Bone marrow (tissue), 2 donors: ENCODE data around the gene RPL10A.
A peak's percentile ranks its signal among the peaks of the same experiment; 100 is the strongest.

Source experiments
- DNase-seq, 2 donors: peaks; one replicate each; lab custom pipeline; 2025; lab: John Stamatoyannopoulos, UW

Gene RPL10A

DNA sequence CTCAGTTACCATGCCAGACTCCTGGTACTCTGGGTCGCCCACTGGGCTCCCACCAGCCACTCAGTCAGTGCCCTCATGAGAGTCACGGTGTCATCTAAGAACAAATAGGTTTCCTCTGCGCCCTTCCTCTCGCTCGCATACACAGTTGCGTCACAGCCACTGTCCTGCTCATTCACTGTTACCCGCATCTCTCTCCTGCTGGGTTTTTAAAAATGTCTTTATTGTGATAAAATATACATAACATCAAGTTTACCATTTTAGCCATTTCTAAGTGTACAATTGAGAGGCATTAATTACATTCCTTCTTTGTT is 24.7 kb downstream of the RPL10A start:
- DNase-seq: no peak

DNA sequence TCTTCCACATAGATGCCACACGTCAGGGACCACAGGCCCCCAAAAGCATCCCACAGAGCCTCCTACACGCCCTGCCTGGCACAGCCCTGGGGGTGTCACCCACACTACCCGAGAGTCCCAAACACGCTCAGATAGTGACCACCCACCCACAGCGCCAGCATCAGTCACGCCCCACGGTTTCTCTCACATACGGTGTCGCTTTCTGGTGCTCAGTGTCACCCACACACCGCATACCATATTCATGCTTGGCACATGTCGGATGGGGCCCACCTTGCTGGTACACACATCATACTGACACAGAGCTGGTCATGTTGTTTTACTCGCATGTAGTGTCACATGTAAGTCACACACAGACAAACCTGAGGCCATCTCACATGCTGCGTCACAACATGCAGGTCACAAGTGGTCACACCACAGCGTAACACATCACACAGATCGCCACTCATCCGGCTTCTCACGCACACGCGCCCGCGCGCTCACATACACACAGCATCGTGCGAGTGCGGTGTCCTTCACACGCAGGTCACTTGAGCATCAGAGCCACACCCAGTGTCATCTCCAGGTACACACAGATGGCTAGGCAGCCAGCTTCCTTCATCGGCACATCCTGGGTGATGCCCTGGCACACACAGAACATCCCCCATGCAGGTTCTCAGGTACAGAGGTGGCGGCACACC is 25.2 kb downstream of the RPL10A start:
- no peak for DNase-seq

DNA sequence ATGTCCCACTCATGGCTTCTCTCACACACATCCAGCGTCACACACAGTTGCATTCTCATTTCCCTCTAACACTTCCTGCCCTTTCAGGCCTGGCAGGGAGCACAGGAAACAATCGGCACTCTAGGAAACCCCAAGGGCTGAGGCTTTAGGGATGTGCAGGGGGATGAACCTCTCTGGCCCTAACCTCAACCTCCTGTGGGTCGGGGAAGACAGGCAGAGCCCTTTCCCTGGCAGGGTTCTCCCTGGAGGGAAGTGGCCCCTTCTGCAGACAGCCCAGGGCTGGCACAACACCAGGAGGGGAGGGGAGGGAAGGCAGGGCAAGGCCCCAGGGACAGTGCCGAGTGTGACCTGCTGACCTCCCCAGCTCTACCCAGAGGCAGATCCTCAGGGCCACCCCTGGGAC is 26.0 kb downstream of the RPL10A start:
- peak; percentile 25 to 44 for DNase-seq

DNA sequence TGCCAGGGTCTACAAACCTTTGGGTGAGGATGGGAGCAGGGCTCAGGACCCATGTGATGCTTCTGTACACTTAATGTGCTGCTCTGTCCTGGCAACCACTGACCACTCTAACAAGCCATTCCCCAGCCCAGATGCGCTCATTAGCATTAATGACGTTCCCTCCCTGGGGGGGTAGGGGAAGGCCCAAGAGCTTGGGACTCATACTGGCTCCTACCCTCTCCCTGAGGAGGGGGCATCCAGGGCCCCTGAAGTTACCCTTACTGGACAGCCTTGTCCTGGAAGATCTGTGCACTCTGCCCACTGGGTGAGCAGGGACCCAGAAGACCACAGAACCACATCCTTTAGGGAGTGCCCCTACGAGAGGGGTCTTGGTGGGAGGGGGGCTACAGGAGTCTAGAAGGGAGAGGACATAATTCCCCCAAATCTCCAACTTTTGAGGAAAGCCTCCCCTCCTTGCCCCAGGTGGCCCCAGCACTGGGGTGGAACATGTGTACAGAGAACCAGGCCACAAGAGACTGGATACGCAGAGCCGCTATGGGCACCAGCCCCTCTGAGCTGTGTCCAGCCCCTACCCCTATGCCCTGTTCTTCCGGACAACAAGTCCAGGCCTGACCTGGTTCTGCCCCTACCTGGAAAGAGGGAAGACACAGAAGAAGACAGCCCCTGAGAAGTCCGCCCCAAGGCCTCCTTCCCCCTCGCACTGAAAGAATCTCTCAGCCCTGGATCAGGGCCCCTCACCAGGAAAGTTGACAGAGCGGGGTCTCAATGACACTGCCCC is 27.2 kb downstream of the RPL10A start:
- no peak for DNase-seq

DNA sequence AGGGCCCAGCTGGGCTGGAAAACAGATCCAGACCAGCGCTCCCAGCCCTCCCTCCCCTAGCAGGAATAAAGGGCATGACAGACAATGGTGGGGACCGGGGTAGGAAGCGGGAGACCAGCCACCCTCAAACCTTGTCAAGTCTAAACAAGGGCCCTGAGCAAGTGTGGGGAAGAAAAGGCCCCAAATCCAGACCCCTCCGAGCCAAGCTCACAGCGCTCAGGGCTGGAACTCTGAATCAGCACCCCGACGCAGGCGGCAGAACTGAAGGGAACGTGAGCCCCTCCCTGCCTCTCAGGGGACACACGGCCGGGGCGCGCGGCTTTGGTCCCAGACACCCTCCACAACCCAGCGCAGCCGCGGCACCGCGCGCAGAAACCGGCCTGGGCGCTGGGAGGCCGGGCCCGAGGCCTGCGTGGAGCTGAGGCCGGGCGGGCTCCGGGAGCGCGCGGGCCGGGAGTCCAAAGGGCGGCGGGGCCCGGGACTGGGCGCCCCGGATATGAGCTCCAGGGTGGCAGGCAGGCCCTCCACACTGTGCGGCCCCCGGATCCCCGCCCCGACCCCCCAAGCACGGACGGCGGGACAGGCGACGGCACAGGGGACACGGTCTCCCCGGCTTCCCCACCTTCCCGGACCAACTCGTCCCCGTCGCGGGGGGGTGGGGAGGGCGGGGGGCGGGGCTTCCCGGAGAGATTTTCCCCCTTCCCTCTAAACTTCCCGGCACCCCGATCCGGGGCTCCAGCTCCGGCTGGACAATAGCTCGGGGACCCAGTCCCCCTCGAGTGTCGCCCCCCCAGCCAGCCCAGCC is 28.0 kb downstream of the RPL10A start:
- no peak for DNase-seq

DNA sequence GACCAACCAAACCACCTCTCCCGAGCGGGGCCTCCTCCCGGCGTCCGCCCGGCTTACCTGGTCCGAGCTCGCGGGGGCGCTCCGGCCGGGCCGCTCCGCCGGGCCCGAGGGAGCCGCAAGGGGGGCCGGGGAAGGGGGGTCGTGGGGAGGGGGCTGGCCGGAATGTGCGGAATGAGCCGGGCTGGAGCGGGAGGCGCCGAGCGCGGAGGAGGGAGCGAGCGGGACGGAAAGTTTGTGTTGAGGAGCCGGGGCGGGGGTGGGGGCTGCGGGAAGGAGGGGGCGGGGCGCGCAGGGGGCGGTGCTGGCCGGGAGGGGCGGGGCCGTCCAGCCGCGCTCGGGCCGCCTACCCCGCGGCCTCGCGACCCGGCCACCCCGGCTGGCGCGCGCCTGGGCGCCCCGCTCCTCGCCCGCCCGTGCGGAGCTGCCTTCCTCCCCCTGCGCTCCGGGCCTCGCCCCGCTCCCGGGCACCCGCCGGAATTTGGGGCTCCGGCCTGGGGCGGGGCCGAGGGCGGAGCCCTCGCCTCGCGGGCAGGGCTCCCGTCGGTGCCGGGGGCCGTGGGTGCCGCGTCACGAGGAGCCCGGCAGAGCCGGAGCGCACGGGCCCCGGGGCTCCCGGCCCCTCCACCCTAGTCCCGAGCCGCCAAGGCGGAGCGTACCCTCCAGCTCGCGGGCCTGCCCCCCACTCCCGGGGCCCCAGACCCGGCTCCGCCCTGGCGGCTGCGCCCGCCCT is 28.8 kb downstream of the RPL10A start, which contains the start of gene TEAD3:
TSS of gene TEAD3 (minus strand) at position 239 of the 730 bp plus-strand sequence.
- no peak for DNase-seq

DNA sequence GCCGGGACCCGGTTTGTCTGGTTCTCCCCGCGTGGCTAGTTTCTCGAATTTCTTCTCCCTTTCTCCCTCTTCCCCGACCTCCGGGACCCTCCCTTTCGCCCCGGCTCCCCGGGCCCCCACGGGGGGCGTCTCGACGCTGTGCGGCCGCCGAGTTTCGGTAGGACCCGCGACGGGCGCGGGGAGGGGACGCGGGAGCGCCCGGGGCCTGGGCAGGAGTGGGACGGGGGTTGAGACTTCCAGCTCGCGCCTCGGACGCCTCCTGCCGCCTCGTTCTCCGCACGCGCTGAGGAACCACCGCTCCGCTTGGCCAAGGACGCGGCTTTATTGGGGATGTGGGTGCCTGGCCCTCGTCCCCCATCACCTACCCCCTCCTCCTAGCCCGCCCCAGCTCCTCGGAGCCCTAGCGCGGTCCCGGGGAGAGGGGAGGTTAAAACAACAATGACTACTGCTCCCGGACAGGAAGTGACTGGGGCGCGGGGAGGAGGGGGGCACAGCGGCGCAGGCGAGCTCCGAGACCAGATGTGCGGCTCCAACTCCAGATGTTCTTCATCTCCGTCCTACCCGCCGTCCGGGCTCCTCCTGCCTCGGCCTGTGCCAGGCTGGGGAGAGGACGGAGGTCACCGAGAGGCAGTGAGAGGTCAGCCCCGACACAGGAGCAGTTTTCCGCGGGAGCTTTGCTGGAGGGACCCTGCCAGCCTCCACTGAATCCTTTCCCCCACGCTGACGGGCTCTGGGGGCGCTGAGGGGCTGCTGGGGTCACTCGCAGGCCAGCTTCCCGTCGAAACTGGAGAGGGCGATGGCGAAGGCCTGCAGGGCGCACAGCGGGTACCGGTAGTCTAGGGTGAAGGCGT is 29.6 kb downstream of the RPL10A start:
- DNase-seq: no peak

DNA sequence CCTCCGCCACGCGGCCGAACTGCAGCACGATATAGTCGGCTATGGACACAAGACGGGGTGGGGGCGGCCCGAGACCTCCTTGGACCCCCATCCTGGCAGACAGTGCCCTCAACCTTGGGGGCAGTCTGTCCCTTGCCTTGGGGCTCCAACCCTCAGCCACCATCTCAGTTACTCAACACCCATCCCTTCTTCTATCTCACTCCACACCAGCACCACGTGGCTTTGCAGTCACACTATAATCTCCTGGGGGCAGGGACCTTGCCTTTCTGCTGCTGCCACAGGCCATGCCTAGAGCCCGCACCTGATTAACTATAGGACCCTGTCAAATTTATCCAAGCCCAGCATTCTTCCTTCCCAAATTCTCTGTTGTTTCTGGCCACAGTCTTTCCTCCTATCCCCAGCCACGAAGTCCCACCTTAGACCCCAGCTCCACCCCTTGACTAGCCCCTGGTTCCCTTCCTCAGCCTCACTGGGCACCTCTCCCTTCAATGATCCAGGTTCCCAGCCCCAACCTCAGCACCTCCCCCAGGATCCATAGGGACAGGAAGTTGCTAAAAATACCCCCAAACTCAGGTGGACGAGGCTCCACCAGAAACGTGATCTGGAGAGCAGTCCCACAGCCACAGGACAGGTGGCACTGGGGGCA is 30.3 kb downstream of the RPL10A start:
- DNase-seq: no peak

DNA sequence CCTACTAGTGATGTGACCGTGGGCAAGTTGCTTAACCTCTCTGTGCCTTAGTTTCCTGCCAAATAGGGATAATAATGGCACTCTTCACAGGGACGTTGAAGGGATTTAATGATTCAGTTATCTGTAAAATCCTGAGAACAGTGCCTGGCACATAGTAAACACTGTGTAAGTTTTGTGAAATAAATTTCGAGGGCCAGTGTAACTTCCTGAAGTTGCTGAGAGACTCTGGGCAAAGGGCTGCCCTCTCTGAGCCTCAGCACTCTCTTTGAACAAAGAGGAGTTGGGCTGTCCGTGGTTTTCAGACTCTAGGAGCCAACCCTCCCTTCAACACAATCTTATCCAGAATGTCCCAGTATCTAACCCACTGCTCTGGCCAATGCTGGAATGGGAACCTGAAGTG is 31.2 kb downstream of the RPL10A start:
- DNase-seq: no peak

DNA sequence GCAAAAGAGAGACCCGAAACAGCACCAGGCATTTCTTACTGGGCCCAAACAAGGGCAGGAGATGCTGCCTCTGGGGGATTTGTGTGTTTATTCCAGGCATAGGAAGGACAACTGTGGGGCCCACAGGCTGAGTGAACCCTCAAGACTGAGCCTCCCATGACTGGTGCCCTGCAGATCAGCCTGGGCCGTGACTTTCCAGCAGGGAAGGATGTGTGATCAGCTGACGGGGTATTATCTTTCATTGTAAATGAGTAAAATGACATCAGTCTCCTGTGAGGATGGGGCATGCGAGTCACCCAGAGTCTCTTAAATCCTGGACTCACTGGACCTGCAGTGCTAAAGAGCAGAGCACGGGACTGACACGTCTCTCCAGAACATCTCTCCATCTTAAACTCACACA is 32.6 kb downstream of the RPL10A start:
- DNase-seq: no peak

DNA sequence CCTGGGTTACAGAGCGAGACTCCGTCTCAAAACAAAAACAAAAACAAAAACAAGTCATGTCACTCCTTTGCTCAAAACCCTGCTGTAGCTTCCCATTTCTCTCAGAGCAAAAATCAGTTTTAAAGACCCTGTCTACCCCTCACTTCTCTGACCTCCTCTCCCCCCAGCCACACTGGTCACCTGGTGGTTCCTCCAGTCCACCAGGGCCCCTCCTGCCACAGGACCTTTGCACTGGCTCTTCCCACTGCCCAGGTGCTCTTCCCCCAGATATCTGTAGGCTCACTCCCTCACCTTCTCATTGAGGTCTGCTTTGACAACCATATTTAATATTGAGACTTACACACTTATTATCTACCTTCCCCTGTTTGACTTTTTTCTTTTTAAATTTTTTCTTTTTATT is 33.6 kb downstream of the RPL10A start:
- no peak for DNase-seq

DNA sequence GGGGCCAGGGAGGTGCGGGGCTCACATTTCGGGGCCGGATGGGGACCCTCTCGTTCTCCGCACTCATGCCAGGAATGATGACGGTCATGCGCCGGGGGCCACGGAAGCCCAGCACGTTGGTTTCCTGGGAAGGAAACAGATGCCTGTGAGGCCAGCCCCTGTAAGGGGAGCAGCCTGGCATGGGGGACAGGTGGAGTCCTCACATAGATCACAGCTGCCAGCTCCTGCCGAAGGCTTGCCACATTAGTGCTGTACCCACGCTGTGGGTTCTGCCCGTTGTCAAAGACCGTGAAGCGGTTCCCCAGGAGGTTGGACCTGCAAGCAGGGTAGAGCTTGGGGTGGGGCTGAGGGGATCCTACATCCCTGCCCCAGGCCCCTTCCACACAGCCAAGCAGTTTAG is 35.3 kb downstream of the RPL10A start:
- DNase-seq: no peak

DNA sequence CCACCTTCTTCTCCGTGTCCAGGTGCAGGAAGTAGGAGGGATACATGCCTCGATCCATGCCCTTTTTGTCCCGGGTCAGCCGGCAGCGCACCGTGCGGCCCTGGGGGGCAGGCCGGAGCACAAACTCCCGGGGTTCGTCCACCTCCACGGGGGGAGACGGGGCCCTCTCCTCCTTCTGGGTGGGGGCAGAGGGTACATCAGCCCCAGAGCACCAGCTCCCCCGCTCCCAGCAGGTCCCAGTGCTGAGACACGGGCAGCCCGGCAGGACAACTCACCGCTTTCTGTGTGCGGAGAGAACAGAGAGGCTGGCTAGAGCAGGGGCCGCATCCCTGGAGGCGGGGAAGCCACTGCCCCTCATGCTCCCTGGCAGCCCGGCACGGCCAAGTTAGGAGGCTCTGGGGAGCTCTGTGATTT is 37.8 kb downstream of the RPL10A start:
- DNase-seq: no peak

DNA sequence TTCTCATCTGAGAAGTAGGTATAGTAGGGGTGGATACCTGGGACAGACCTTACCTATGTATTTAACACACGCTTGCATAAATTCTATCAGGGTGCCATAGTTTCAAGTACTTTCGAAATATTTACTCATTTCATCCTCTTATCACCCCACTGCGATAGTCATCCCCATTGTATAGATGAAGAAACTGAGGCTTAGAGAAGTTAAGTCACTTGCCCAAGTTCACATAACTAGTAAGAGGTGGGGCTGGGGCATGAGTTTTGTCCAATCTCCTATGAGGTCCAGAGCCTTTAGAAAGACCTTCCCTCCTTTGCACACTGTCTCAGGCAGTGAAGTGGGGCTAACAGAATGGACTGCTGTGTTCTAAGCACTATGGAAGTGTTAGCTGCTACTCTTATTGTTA is 38.3 kb downstream of the RPL10A start:
- no peak for DNase-seq

DNA sequence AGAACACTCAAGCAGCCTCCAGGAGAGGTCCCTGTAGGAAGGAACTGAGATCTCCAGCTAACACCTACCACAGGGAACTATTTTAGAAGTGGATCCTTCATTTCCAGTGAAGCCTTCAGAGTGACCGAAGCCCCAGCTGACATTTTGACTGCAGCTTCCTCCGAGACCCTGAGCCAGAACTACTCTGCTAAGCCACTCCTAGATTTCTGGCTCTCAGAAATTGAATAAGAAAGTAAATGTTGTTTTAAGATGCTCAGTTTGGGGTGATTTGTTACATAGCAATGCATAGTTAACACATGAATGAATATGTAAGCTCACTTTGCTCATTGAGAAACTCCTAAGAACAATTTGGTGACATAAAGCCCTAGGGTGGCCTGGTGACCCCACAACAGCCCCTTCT is 39.0 kb downstream of the RPL10A start:
- DNase-seq: no peak

DNA sequence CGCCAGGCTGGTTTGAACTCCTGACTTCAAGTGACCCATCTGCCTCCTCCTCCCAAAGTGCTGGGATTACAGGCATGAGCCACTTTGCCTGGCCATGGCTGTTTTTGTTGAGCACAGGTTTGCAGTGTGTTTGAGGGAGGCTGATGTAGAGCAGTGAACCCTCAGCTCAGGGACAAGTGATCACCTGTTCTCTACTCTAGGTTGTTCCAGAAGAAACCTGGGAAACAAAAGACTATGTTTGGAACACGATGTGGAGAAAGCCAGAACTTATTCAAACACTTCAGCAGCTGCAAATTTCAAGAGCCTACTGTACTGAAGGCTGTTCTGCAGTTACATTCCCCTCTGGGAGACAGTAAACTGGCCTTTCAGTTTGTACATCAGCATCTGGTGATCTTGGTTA is 39.8 kb downstream of the RPL10A start:
- DNase-seq: no peak

DNA sequence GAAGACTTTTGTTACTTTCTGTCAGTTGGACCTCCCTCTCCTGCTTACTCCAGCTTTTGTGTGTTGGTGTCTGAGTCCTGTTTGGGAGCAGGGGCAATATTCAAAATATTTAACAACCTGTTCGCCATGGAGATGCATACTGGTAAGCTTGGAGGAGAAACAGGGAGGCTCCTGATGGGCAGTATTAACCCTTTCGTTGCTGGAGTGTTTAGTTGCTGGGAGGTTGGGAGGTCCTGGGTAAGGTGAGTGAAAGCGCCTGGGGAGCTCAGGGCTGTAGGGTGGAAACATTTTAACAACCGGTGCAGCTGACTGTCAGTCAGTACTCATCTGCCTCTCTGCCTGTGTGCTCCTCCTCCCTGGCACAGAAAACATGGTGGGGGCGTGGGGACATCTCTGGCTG is 40.3 kb downstream of the RPL10A start:
- DNase-seq: no peak

DNA sequence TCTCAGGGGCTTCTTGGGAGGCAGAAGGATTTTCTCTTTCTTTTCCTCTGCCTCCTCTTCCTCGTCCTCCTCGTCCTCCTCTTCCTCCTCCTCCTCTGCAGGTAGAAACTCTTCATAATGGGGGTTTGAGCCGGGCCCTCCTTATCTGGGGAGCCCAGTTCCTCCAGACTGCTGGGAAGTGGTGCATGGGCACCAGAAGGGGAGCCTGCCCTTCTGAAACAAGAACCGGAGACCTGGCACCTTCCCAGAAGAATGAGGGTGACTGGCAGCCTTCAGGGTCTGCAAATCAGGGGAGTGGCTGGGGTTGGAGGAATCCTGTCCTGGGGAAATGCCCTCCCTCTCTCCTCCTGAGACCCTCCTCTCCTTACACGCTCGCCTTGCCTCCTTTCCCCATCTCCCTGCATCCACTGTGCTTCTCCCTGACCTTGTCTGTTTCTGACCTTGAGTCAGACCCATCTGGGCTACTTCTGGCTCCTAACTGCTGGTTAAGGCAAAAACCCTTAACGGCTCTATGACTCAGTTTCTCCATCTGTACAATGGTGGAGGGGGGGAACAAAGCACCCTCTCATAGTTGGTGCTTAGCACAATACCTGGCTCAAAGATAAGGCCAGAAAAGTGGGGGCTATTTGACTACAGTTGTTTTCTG is 42.8 kb downstream of the RPL10A start:
- DNase-seq: no peak

DNA sequence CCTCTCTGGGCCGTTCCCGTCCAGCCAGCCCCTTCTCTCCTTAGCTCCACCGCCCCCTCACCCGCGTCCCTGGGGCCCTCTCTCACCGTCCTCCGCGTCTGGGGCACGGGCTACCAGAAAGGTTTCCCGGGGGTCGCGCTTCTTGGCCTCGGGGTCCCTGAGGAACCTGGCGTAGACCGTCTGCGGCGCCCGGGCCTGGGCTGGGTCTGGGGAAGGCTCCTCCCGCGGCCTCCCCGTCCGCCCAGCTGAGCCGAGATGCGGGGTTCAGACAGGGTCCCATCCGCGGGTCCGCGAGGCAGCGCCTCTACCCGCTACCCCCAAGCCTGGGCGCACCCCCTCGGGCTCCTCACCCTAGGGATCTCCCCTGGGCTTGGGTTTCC is 43.4 kb downstream of the RPL10A start:
- no peak for DNase-seq

DNA sequence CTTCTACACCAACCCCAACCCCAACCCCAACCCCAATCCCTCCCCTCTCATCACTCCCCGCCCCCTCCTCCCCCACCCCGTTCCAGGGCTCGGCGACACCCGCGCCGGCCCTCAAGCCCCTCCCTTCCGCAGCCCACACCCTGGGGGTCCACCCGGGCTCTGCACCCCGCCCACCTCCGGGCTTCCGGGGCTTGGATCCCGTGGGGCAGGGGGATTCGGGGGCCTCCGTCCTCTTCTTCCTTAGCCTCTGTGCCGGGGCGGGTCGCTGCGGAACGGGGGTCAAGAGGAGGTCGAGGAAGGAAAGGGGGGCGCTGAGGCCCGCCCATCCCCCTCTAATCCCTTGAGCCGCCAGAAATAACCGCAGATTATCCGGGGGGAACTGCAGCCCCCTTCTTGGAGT is 43.8 kb downstream of the RPL10A start:
- DNase-seq: no peak
